ENCODE measurements around the gene ANKH. TPM values are rescaled to one million over a fixed set of nuclear protein-coding genes. Genes with fewer than 3 reads are reported as not detected.

ANKH gene
- total and polyA plus RNA-seq, 2 of the 13 experiments (the other 11 are each of a cell fraction or from before 2014, with no cell fraction given), result 25.0 to 36.0 TPM

- no peak for TF ChIP-seq HOMEZ (CRISPR knock-in tag; IDR thresholded peaks at IDR 0.05; ENCODE audit: low read depth)
- TF ChIP-seq HMGA1 (CRISPR knock-in tag; conservative IDR thresholded peaks at IDR 0.05), result no peak
- TF ChIP-seq ERF (CRISPR knock-in tag; IDR thresholded peaks at IDR 0.05), result peak; percentile 72
- TF ChIP-seq ZFP41 (CRISPR knock-in tag; IDR thresholded peaks at IDR 0.05; ENCODE audit: borderline replicate concordance), result peak; percentile 56; the same call in 1 of the 2 replicates
- peak; percentile 53; the same call in 1 of the 2 replicates for TF ChIP-seq ARID5B (CRISPR knock-in tag; IDR thresholded peaks at IDR 0.05)
- TF ChIP-seq AGO1 (IDR thresholded peaks at IDR 0.05; ENCODE audit: low read depth, low read length, poor library complexity, severe bottlenecking), result peak; percentile 78
- no peak for TF ChIP-seq ZKSCAN5 (CRISPR knock-in tag; IDR thresholded peaks at IDR 0.05)
- TF ChIP-seq ZNF382 (CRISPR knock-in tag; IDR thresholded peaks at IDR 0.05; ENCODE audit: borderline replicate concordance), result no peak
- TF ChIP-seq NFYB (CRISPR knock-in tag; IDR thresholded peaks at IDR 0.05), result no peak
- TF ChIP-seq TOPORS (CRISPR knock-in tag; IDR thresholded peaks at IDR 0.05), result peak; percentile 64; the same call in 1 of the 2 replicates
- TF ChIP-seq RFX3 (CRISPR knock-in tag; IDR thresholded peaks at IDR 0.05), result no peak
- TF ChIP-seq THAP7 (CRISPR knock-in tag; IDR thresholded peaks at IDR 0.05), result peak; percentile 87; the same call in 1 of the 2 replicates
- TF ChIP-seq ZNF577 (CRISPR knock-in tag; IDR thresholded peaks at IDR 0.05; ENCODE audit: borderline replicate concordance, low read depth), result no peak
- 0 out of 2 replicates have a peak, but pooled peaks have one; percentile 88 for TF ChIP-seq ZNF557 (CRISPR knock-in tag; IDR thresholded peaks at IDR 0.05)
- TF ChIP-seq NFIB (CRISPR knock-in tag; IDR thresholded peaks at IDR 0.05; ENCODE audit: borderline replicate concordance), result no peak
- no peak for TF ChIP-seq ARID3A (IDR thresholded peaks at IDR 0.05; ENCODE audit: low read depth, low read length)
- TF ChIP-seq IRF9 (CRISPR knock-in tag; IDR thresholded peaks at IDR 0.05; ENCODE audit: borderline replicate concordance), result peak; percentile 97
Observed at GRCh38 chr5:14664270-14665100, 207.1 kb downstream of the ANKH start, which contains the start of gene OTULIN (continued).
